B cell (primary cell): ENCODE results near the gene RAD51B. TPM values are rescaled to one million over a fixed set of nuclear protein-coding genes. Genes with fewer than 3 reads are reported as not detected.

Experiments
- ATAC-seq: fragments of 200-7000 bp; cut with Tn5 transposase; one replicate; pipeline ENCODE4 v1.10.0; 2021; ENCODE audit warnings: low read depth, mild to moderate bottlenecking, moderate number of reproducible peaks, moderate library complexity
- CTCF ChIA-PET: fragments of 350-600 bp; sonication (Branson Sonifier 250); formaldehyde crosslinking; loops from one replicate; lab custom pipeline; 2021; ENCODE audit warnings: antibody characterized with exemption, inconsistent platforms; lab: Charles Lee
- POLR2A ChIA-PET: fragments of 350-600 bp; sonication (Branson Sonifier 250); formaldehyde crosslinking; loops from one replicate; lab custom pipeline; 2021; ENCODE audit warnings: antibody characterized with exemption; lab: Charles Lee
- DNase-seq: peaks from one replicate; pipeline ENCODE4 v3.0.0; 2013
- H2AFZ ChIP-seq: 2 replicates; pipeline ENCODE4 v1.6.1; 2012; ENCODE audit warnings: mild to moderate bottlenecking, low read depth, low read length; ENCODE audit not compliant: insufficient read depth, poor library complexity, severe bottlenecking
- H3K27ac ChIP-seq, 2 donors: 1 replicate in 1 of 2; 2 replicates in 1 of 2; pipeline ENCODE4 v1.5.1; 2012 to 2013; ENCODE audit warnings: low read length in 2 of 2, mild to moderate bottlenecking in 2 of 2, moderate library complexity in 1 of 2
- H3K27me3 ChIP-seq, 4 experiments: fragments of 200-600 bp in 1 of 4; sonication (generic) in 1 of 4; replicated peaks in 1 of 4; 1 replicate in 2 of 4; 2 replicates in 2 of 4; pipeline versions ENCODE4 v1.6.1 to v1.7.0; 2013 to 2016; ENCODE audit warnings: low read length in 3 of 4, mild to moderate bottlenecking in 2 of 4, mixed read lengths in 1 of 4, moderate library complexity in 1 of 4; ENCODE audit not compliant: insufficient read depth in 4 of 4, control insufficient read depth in 3 of 4; ENCODE audit errors: control extremely low read depth in 1 of 4
- H3K36me3 ChIP-seq, 2 experiments: replicated peaks in 1 of 2; 1 replicate in 1 of 2; 2 replicates in 1 of 2; pipeline versions ENCODE4 v1.6.1 to v1.7.1; 2013; ENCODE audit warnings: low read length in 1 of 2; ENCODE audit not compliant: insufficient read depth in 2 of 2, control insufficient read depth in 1 of 2; ENCODE audit errors: control extremely low read depth in 1 of 2, extremely low read depth in 1 of 2
- H3K4me1 ChIP-seq, 2 donors: fragments of 200-600 bp in 1 of 2; sonication (generic) in 1 of 2; 1 replicate in 1 of 2; 2 replicates in 1 of 2; pipeline versions ENCODE4 v1.5.1 to v1.6.1; 2013 to 2017; ENCODE audit warnings: low read length in 2 of 2; ENCODE audit not compliant: control insufficient read depth in 2 of 2, insufficient read depth in 2 of 2
- H3K4me2 ChIP-seq: replicated peaks from 2 replicates; pipeline ENCODE3; 2012; ENCODE audit warnings: mild to moderate bottlenecking, low read depth, low read length; ENCODE audit not compliant: poor library complexity, severe bottlenecking
- H3K4me3 ChIP-seq, 5 experiments: fragments of 200-600 bp in 1 of 5; sonication (generic) in 1 of 5; 1 replicate in 3 of 5; 2 replicates in 2 of 5; pipeline versions ENCODE4 v1.5.1 to v1.7.0; 2011 to 2016; ENCODE audit warnings: low read length in 4 of 5, mild to moderate bottlenecking in 4 of 5, low read depth in 2 of 5, control low read depth in 1 of 5, moderate library complexity in 1 of 5; ENCODE audit not compliant: insufficient read depth in 1 of 5; ENCODE audit errors: control extremely low read depth in 1 of 5, extremely low read depth in 1 of 5
- H3K79me2 ChIP-seq: fragments of 200-600 bp; sonication (generic); one replicate; pipeline ENCODE4 v1.6.0; 2016; ENCODE audit warnings: low read length; ENCODE audit not compliant: control insufficient read depth, insufficient read depth
- H3K9ac ChIP-seq: fragments of 200-600 bp; sonication (generic); 2 replicates; pipeline ENCODE4 v1.6.1; 2017; ENCODE audit warnings: mild to moderate bottlenecking, low read length, moderate library complexity
- H3K9me3 ChIP-seq, 3 donors: one replicate each; pipeline versions ENCODE4 v1.6.1 to v1.7.1; 2013; ENCODE audit warnings: low read length in 2 of 3; ENCODE audit not compliant: control insufficient read depth in 2 of 3, insufficient read depth in 1 of 3; ENCODE audit errors: control extremely low read depth in 1 of 3
- H4K20me1 ChIP-seq: 2 replicates; pipeline ENCODE4 v1.6.0; 2012; ENCODE audit warnings: mild to moderate bottlenecking, low read length; ENCODE audit not compliant: insufficient read depth, control insufficient read depth, poor library complexity, severe bottlenecking
- H3K27ac Mint-ChIP-seq: one replicate; pipeline ENCODE4 v1.8.0; 2021; ENCODE audit warnings: mixed read lengths
- H3K27me3 Mint-ChIP-seq: one replicate; pipeline ENCODE4 v1.8.0; 2021; ENCODE audit warnings: mixed read lengths
- H3K4me1 Mint-ChIP-seq: one replicate; pipeline ENCODE4 v1.8.0; 2021; ENCODE audit warnings: mixed read lengths
- H3K4me3 Mint-ChIP-seq: one replicate; pipeline ENCODE4 v1.8.0; 2021; ENCODE audit warnings: mixed read lengths
- H3K9me3 Mint-ChIP-seq: one replicate; pipeline ENCODE4 v1.8.0; 2022; ENCODE audit warnings: mixed read lengths; ENCODE audit not compliant: insufficient read depth
- CTCF ChIP-seq: fragments of 200-600 bp; IDR thresholded peaks from one replicate; pipeline ENCODE4 v1.8.0; 2022; ENCODE audit warnings: antibody characterized with exemption, mild to moderate bottlenecking
- EZH2 ChIP-seq: IDR thresholded peaks from 2 replicates; pipeline ENCODE4 v1.6.1; 2012; ENCODE audit warnings: borderline replicate concordance, low read depth, mild to moderate bottlenecking, moderate library complexity, low read length; ENCODE audit not compliant: insufficient read depth, poor library complexity, severe bottlenecking
- WGBS: methylation state at CpG from one replicate; pipeline ENCODE4 v1.1.5; 2013; ENCODE audit warnings: missing lambda C conversion rate; ENCODE audit not compliant: insufficient coverage; 5-methylcytosine and 5-hydroxymethylcytosine counted together
- intact Hi-C: fragments of 100-400 bp; cut with micrococcal nuclease; formaldehyde crosslinking; loops from one replicate; pipeline ENCODE4 v1.10.0; 2022
- polyA plus RNA-seq: library from polyadenylated mRNA; depleted of rRNA; stranded (reverse); fragments of >200 nt; gene quantifications from 2 replicates; pipeline ENCODE4 v1.2.3, GENCODE V29; 2012
- total RNA-seq, 2 donors: library from RNA; stranded (reverse); fragments of 120-200 nt in 1 of 2; gene quantifications; 1 replicate in 1 of 2; 2 replicates in 1 of 2; pipeline versions ENCODE4 v1.2.3 to v1.2.4, GENCODE V29; 2013 to 2022

The RAD51B gene
- total and polyA plus RNA-seq, 2 donors (not counting 1 experiment from before 2014, with no cell fraction given), result 6.5 to 60.6 TPM

DNA sequence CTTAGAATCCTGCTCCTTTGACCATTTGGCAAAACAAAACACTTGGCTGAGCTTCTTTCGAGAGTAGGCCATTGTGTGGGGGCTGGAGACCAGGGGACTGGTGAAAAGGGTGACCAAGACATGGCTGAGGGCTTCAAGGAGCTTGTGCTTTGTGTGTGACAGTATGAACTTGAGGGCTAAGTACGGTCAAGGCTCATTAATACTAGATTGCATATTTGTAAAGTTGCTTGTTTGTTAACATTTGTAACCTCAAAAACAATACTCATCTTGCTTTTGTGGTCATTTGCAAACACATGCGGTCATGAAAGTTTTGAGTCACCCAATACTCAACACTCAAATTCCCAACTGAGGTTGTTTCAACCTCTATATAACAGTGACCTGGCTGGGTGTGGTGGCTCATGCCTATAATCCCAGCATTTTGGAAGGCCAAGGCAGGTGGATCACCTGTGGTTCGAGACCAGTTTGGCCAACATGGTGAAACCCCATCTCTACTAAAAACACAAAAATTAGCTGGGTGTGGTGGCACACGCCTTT lies 45.7 kb upstream of the RAD51B start:
- no peak for ATAC-seq
- 100% methylated on average over 4 of the region's 5 CpGs for WGBS
- H3K27me3 ChIP-seq, result no peaks in the 10 kb centered on the region
- H3K36me3 ChIP-seq, result peaks cover 5 to 85% of the 10 kb centered on the region in 2 experiments
- intact Hi-C loops, result no loop called here
- DNase-seq, result no peak
- H3K4me3 ChIP-seq, result no peak overlapping the region
- no peaks in the 10 kb centered on the region for H3K4me1 ChIP-seq
- H4K20me1 ChIP-seq, result no peaks in the 10 kb centered on the region
- no peaks in the 10 kb centered on the region for H3K9me3 ChIP-seq
- no peak overlapping the region for H3K4me2 ChIP-seq
- H3K27ac ChIP-seq, result no peak overlapping the region
- H2AFZ ChIP-seq, result no peak overlapping the region
- ChIA-PET CTCF (no interaction called here), POLR2A (no interaction called here)
- H3K79me2 ChIP-seq, result no peaks in the 10 kb centered on the region
- Mint-ChIP-seq H3K4me1 (no peaks in the 10 kb centered on the region), H3K27ac (no peak overlapping the region), H3K9me3 (no peaks in the 10 kb centered on the region), H3K4me3 (no peak overlapping the region), H3K27me3 (no peaks in the 10 kb centered on the region)
- TF ChIP-seq CTCF, result no peak
- TF ChIP-seq EZH2, result no peak
- no peak overlapping the region for H3K9ac ChIP-seq

GRCh38 chr14:67776653-67777322 lies 42.8 kb upstream of the RAD51B start:
- H3K9me3 Mint-ChIP-seq, result no peaks in the 10 kb centered on the region
- 100% methylated on average over 2 of the region's 4 CpGs for WGBS
- DNase-seq (no peak), ATAC-seq (no peak)
- H3K27ac Mint-ChIP-seq, result no peak overlapping the region
- Histone ChIP-seq H3K36me3 (peaks cover 8 to 89% of the 10 kb centered on the region in 2 experiments), H3K27ac (no peak overlapping the region), H3K4me3 (no peak overlapping the region), H3K4me2 (no peak overlapping the region), H3K27me3 (no peaks in the 10 kb centered on the region), H3K79me2 (no peaks in the 10 kb centered on the region), H3K9ac (no peak overlapping the region), H4K20me1 (no peaks in the 10 kb centered on the region), H3K9me3 (no peaks in the 10 kb centered on the region), H2AFZ (no peak overlapping the region), H3K4me1 (no peaks in the 10 kb centered on the region)
- H3K4me3 Mint-ChIP-seq, result no peak overlapping the region
- H3K27me3 Mint-ChIP-seq, result no peaks in the 10 kb centered on the region
- intact Hi-C loops, result no loop called here
- TF ChIP-seq EZH2 (no peak), CTCF (no peak)
- CTCF ChIA-PET, result interaction anchor here (0.6 kb wide), 1 partner anchor 64 kb away, joined by 4 read pairs; no protein-coding TSS in a partner anchor
- POLR2A ChIA-PET, result no interaction called here
- no peaks in the 10 kb centered on the region for H3K4me1 Mint-ChIP-seq
